HG02938 (cell line): ENCODE data around the gene HSPA12A.

Source experiments
- ATAC-seq: cut with Tn5 transposase; IDR thresholded peaks from one replicate; pipeline ENCODE4 v1.9.1; 2021; ENCODE audit warnings: mild to moderate bottlenecking, moderate library complexity; ENCODE audit not compliant: unreplicated experiment

The HSPA12A gene

DNA sequence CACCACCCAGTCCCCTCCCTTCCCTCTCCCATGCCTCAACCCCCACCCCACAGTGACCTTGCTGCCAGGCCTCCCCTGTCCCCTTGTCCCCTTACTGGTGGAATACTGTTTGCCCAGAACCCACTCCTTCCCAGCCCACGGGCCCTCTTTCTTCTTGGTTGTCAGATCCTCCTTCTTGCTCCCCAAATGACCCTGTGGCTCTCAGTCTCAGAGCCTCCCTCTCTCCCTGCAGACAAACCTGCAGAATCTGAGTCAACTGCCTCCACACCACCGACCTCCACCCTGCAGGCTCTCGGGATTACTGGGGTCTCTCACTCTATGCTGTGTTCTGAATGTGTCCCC is 47.5 kb downstream of the HSPA12A start:
- no peak for ATAC-seq

GRCh38 chr10:116694243-116694926 is 48.0 kb downstream of the HSPA12A start:
- ATAC-seq = no peak

DNA sequence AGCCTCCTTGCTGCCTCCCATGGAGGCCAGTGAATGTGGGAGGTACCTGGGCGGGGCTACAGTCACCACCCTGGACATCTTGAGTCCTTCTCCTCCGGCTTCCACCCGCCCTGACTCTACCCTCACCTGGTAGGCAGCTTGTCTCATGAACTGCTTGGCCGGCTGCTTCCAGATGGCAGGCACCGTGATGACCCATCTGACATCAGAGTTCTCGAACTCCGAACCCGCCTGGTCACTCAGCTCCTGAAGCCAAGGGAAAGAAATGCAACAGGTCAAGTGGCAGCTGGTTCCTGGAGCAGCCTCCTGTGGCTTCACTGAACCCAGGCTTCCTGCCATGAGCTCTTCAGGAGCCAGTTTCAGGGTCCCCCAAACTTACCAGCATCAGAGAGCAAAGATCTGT is 50.1 kb downstream of the HSPA12A start:
- no peak for ATAC-seq

- ATAC-seq = no peak
Observed at GRCh38 chr10:116691635-116692034, 50.7 kb downstream of the HSPA12A start.

GRCh38 chr10:116690356-116691322 is 51.7 kb downstream of the HSPA12A start:
- no peak for ATAC-seq

DNA sequence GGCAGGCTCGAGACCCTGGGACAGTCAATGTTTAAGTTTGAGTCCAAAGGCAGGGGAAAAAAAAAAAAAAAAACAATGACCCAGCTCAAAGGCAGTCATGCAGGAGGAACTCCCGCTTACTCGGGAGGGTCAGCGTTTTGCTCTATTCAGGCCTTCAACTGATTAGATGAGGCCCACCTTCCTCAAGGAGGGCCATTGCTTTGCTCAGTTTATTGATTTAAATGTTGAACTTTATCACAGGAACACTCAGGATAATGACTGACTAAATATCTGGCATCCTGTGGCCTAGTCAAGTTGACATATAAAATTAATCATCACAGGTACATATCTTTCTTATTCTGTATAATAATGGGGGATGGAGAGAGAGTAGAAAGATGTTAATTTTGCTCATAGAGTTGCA is 52.6 kb downstream of the HSPA12A start:
- ATAC-seq = no peak

GRCh38 chr10:116688741-116689495 is 53.4 kb downstream of the HSPA12A start:
- no peak for ATAC-seq

GRCh38 chr10:116688241-116688711 is 54.1 kb downstream of the HSPA12A start:
- no peak for ATAC-seq

DNA sequence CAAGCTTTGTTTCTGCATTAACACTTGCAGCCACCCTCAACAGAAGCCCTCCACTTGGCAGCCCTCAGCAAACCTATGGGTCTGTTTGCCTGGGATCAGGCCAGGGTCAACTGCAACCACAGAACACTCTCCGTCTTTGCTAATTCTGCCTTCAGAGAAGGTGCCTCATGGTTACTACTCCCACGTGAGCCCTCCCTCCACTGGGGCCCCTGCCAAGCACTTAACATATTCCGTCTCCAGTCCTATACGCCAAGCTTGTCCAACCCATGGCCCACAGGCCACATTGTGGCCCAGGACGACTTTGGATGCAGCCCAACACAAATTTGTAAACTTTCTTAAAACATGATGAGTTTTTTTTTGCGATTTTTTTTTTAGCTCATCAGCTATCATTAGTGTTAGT is 54.7 kb downstream of the HSPA12A start:
- no peak for ATAC-seq

- no peak for ATAC-seq
Observed at GRCh38 chr10:116686632-116687031, 55.7 kb downstream of the HSPA12A start.

GRCh38 chr10:116685807-116686206 is 56.6 kb downstream of the HSPA12A start:
- no peak for ATAC-seq

GRCh38 chr10:116684781-116685180 is 57.6 kb downstream of the HSPA12A start:
- no peak for ATAC-seq

DNA sequence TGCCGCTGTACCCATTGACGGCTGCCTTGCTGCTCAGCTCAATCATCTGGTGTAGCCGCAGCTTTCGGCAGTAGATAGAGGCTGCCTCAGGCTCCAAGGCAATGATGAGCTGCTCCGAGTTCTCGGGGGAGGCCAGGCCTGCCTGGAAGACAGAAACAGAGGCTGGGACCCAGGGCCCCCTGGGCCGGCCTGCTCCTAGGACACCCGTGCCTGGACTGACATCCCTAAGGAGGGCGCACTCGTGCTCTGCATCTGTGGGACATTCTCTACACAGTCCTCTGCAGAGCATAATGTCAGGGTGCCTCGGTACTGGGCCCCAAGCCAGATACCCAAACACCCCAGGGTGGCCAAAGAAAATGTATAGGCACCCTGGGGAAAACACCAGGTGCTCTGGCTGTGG is 58.5 kb downstream of the HSPA12A start:
- ATAC-seq = no peak

DNA sequence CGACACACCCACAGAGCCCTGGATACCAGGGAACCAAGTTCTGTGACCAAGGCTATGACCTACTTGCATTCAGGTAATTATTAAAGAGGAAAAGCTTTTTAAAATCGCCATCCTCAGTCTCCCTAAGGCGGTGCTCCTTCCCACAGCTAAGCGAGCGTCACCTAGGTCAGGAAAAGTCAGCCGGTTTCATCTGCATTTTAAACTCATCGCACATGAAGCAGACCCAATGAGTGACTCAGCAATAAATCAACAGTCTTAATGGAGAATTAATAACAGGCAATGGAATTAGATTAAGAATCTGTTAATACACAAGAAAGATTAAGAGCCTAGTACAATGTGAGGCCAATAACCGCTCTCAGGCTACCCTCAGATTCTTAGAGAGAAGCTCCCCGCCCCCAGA is 59.2 kb downstream of the HSPA12A start:
- no peak for ATAC-seq

- no peak for ATAC-seq
Observed at GRCh38 chr10:116679351-116679750, 63.0 kb downstream of the HSPA12A start.

DNA sequence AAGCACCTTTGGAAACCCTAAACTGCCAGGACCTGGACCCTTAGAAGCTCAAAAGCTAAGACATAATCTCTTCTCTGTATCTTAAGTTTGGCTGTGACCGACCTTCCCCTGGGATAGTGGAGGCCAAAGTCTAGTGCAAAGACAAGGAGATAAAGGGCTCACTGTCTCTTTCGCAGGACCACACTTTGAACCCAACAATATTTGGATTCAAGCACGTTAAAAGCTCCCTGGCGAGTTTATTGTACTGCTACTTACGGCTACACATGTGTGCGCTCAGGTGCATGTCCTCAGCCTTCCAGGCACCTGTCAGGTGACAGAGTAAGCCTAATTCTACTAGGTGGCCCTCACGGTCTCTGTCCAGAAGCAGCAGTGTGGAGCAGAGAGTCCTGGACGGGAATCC is 65.7 kb downstream of the HSPA12A start:
- ATAC-seq = no peak

DNA sequence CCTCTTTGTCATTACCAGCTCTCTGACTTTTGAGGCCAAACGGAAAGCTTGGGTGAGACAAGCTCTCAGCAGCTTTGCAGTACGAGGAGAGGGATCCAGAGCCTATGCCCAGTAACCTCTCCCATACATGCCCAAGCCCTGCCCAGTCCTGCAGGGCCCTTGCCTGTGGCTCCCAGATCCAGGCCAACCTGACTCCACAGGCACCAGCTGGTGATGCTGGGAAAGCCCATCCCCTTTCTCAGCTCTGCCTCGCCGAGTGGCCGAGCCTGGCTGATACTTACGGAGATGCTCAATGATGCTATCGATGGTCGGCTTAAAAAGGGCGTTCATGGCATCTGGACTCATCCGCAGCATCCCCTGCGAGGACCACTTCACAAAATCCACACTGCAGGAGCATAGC is 66.2 kb downstream of the HSPA12A start:
- ATAC-seq = no peak

DNA sequence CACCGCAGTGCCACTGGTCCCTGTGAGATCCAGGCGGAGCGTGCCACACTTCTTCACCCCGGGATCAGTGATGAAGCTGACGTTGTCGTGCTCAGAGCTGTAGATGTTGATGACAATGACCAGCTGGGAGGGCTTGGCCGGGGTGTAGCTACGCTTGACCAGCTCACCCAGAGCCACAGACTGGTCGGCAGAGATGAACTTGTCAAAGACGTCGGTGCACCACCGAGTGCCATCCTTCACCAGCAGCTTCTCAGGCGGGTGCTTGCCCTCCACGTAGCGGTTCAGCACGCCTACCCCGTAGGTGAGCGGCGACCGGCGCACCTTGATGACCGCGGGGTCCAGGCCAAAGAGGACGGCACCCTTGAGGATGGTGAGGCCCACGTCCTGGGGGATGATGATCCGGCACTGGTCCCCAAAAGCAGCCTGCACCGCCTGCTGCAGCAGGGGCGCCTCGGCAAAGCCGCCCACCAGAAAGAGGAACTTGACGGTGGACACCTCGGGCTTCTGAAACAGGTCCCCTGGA is 67.4 kb downstream of the HSPA12A start:
- no peak for ATAC-seq

- ATAC-seq = no peak
Observed at GRCh38 chr10:116673866-116674265, 68.5 kb downstream of the HSPA12A start.

DNA sequence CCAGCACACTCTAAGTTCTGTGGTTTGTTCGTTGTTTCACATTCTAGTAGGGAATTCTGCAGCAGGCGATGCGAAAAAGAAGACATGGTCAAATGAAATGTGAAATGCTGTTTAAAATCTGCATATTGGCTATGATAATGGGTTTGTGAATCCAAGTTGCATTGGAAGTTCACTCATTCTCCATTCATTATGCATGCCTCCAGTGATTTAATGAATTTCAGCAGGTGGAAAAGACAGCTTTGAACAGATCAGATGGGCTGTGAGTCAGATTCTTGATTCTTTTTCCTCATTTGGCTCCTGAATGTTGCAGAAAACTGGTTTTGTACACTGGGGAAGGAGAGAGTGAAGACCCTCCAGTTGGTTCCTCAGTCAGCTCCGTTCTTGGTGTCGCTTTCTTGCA is 69.5 kb downstream of the HSPA12A start:
- ATAC-seq = no peak

GRCh38 chr10:116671274-116671926 is 71.0 kb downstream of the HSPA12A start:
- ATAC-seq = no peak
